ENCODE results near the gene TRAPPC2L. TPM values are rescaled to one million over a fixed set of nuclear protein-coding genes. Genes with fewer than 3 reads are reported as not detected.

Gene TRAPPC2L
- total RNA-seq, 1 experiment from 2014 or later = 94.1 TPM

GRCh38 chr16:88878356-88878755 is 21.4 kb downstream of the TRAPPC2L start:
- ChIA-PET CTCF (no interaction called here), RAD21 (ENCODE audit: low non-redundant PET in 1 of 2, low total read pairs in 2 of 2, uncharacterized antibody in 2 of 2, unreplicated experiment in 2 of 2) (no interaction called here), POLR2A (no interaction called here)
- Histone ChIP-seq H2AFZ (ENCODE audit: low read depth, low read length, poor library complexity, severe bottlenecking) (no peak overlapping the region), H3K4me3 (replicated peaks in 1 of 2; ENCODE audit: low read depth in 1 of 2, low read length in 2 of 2) (no peak overlapping the region), H3K4me2 (ENCODE audit: low read length) (no peak overlapping the region), H3K79me2 (ENCODE audit: insufficient read depth, low read length) (no peaks in the 10 kb centered on the region), H3K27ac (ENCODE audit: low read depth, low read length) (no peak overlapping the region; the same call in 1 of the 2 replicates), H4K20me1 (ENCODE audit: insufficient read depth) (no peaks in the 10 kb centered on the region), H3K9me2 (ENCODE audit: insufficient read depth) (no peaks in the 10 kb centered on the region), H3K9me3 (ENCODE audit: control insufficient read depth in 1 of 2, insufficient read depth in 1 of 2, low read depth in 1 of 2, low read length in 2 of 2) (no peaks in the 10 kb centered on the region), H3K9ac (ENCODE audit: low read length) (no peak overlapping the region), H3K36me3 (ENCODE audit: control insufficient read depth in 1 of 2, insufficient read depth in 2 of 2, low read length in 2 of 2) (no peaks in the 10 kb centered on the region), H3K27me3 (ENCODE audit: insufficient read depth, low read length) (no peaks in the 10 kb centered on the region), H3K4me1 (ENCODE audit: control insufficient read depth in 1 of 2, insufficient read depth in 2 of 2, low read length in 2 of 2) (peaks cover 7 to 11% of the 10 kb centered on the region in 2 experiments; a peak in 3 of 4 replicates)
- no TSS peak for BruUV-seq (replicated peaks)
- ATAC-seq = no peak
- TF ChIP-seq ELF1 (IDR thresholded peaks at IDR 0.05; ENCODE audit: borderline replicate concordance, low read depth) (no peak), EZH2 (IDR thresholded peaks at IDR 0.05) (no peak), RAD21 (IDR thresholded peaks at IDR 0.05; ENCODE audit: low read depth) (no peak), SRF (IDR thresholded peaks at IDR 0.05; ENCODE audit: low read depth) (no peak), CTCF (IDR thresholded peaks at IDR 0.05 in 2 of 3, conservative IDR thresholded peaks at IDR 0.05 in 1 of 3; ENCODE audit: borderline replicate concordance in 1 of 3, insufficient read depth in 1 of 3, low read depth in 2 of 3, low read length in 2 of 3) (no peak), TCF7L2 (IDR thresholded peaks at IDR 0.05; ENCODE audit: borderline replicate concordance, extremely low read depth, insufficient read depth, insufficient read length) (no peak), CBX3 (IDR thresholded peaks at IDR 0.05; ENCODE audit: low read depth) (no peak), EZH2phosphoT487 (IDR thresholded peaks at IDR 0.05; ENCODE audit: borderline replicate concordance) (no peak), CEBPB (IDR thresholded peaks at IDR 0.05; ENCODE audit: low read depth) (no peak), POLR2AphosphoS5 (IDR thresholded peaks at IDR 0.05; ENCODE audit: low read depth, low read length) (no peak), MAX (IDR thresholded peaks at IDR 0.05) (no peak), ATF3 (IDR thresholded peaks at IDR 0.05) (no peak), POLR2A (IDR thresholded peaks at IDR 0.05; ENCODE audit: borderline replicate concordance, extremely low read depth, insufficient read depth, insufficient read length) (no peak), JUND (IDR thresholded peaks at IDR 0.05) (no peak), EGR1 (IDR thresholded peaks at IDR 0.05; ENCODE audit: low read depth) (no peak), ZFX (IDR thresholded peaks at IDR 0.05) (no peak)
- no peak for DNase-seq (ENCODE audit: low read depth, low spot score)
- intact Hi-C loops (cut with micrococcal nuclease) = no loop called here

All from HCT116 (cell line).